ENCODE data around the gene AP1G1.
"Not testable (repeated sequence)": the region's sequence is repeated elsewhere in the genome, so short reads cannot be mapped to it uniquely, and the experiment has no call there.

AP1G1 gene

DNA sequence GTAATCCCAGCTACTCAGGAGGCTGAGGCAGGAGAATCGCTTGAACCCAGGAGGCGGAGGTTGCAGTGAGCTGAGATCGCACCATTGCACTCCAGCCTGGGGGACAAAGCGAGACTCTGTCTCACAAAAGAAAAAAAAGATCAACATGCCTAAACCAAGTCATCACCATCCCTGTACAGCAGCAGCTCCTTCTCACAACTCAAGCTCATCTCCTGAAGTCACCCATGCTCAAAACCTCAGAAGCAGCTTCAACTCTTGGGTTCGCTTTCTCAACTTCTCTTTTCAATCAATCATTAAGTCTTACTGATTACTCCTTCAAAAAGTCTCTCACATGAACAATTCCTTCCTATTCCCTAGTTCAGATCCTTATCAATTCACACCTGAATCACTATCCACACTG is 115.5 kb downstream of the AP1G1 start:
- DNase-seq = no peak

DNA sequence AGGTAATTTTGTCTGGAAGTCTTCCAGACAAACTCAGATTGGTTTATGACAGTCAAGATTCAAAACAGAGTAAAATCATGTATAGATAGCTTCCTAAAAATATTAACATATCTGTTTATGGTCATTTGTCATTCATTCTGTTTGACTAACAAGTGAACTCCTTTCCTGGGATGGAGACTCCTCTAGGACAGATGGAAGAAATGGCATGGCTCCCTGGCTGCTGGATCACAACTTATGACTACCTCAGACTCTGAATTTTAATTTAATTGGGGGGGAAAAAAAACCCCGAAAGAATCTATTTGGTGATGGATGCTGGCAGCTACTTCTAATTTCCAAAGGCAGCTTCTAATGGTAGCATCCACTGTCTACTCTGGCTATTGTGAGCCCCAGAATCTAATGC is 118.7 kb downstream of the AP1G1 start:
- no peak for DNase-seq

DNA sequence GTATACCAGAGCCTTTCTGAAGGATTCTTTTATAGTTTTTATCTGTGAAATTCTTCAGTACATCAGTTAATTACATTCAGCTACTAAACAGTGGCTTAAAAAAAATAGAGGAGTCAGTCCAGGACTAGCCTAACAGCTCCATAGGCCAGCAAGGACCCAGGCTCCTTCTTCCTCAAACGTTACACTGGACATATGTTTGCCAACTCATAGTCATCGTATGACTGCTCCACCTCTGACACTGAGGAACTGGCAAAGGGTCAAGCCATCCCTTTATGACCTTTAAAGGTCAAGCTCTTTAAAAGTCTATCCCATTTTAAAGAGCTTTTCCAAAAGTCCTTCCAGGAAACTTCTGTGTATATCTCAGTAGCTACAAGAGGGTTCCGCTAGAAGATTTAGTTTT is 120.8 kb downstream of the AP1G1 start:
- DNase-seq = no peak

DNA sequence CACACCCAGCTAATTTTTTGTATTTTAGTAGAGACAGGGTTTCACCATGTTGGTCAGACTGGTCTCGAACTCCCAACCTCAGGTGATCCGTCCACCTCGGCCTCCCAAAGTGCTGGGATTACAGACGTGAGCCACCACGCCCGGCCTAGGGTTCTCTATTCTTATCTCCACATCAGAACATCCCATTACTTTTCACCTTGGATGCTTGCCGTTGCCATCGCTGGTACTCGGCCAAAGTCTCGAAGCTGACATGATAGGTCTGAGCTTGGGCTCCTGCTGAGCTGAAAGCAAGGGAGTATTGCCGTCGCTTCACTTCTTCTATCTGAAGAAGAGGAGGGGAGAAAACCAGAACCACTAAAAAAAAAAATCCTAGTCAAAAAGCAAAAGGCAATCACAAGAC is 124.4 kb downstream of the AP1G1 start:
- DNase-seq = not testable (repeated sequence)

DNA sequence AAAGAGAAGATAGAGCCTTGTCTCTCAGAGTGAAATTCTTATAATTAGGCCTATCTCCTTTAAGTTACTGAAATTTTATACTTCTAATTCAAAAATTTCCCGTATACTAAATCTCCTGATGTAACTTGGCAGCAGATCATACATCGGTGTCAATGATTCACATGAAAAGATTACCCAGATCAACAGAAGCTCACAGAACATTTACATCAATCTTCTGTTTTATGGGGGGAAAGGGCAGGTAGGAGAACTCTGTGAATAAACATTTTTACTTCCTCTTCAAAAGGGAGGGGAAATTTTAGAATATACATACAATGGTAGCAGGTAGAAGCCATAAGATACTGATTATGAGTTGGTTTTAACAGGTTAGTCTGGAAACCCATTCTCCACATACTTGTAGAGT is 127.3 kb downstream of the AP1G1 start:
- no peak for DNase-seq
